Fibroblast of gingiva (primary cell): ENCODE measurements around the gene GRID2.

Source experiments
- DNase-seq: peaks from one replicate; pipeline ENCODE4 v3.0.0-alpha.2; 2011; ENCODE audit warnings: low read depth

The GRID2 gene

DNA sequence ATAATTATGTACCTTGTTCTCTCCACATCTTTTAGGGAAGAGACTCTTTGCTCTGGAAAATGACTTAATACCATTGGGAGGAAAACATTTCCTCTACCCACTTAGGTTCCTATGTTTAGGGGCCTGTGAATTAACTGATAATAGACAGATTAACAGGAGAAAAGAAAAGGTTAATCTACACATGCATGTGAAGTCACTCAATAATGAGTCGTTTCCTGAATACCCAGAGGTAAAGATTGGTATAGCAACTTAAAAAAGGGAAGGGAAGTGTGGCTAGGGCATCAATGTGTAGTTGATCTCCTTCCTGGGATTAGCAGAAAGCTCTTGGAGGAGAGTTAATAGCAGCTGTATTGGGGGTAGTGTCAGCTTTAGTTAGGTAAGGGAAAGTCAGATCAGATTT is 1105.3 kb downstream of the GRID2 start:
- DNase-seq, result no peak

DNA sequence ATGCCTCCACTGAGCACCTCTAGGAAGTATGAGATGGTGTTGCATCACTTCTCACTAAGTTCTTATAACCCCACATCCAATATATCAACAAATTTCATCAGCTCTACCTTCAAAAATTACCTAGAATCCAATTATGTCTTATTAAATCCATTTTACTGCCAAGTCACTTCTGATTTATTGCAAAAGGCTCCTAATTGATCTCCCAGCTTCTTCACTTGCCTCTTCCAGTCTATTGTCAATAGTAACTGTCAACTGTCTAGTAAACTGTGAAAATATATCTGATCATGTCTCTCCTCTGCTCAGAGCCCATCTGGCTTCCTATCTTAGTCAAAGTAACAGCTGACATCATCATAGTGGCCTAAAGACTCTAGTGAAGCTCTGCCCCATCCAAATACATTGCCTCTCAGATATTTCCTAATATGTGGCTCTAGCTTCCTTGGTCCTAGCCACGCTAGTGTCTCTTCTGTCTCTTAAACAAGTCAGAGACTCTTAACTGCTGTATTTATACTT is 1110.3 kb downstream of the GRID2 start:
- DNase-seq, result no peak

DNA sequence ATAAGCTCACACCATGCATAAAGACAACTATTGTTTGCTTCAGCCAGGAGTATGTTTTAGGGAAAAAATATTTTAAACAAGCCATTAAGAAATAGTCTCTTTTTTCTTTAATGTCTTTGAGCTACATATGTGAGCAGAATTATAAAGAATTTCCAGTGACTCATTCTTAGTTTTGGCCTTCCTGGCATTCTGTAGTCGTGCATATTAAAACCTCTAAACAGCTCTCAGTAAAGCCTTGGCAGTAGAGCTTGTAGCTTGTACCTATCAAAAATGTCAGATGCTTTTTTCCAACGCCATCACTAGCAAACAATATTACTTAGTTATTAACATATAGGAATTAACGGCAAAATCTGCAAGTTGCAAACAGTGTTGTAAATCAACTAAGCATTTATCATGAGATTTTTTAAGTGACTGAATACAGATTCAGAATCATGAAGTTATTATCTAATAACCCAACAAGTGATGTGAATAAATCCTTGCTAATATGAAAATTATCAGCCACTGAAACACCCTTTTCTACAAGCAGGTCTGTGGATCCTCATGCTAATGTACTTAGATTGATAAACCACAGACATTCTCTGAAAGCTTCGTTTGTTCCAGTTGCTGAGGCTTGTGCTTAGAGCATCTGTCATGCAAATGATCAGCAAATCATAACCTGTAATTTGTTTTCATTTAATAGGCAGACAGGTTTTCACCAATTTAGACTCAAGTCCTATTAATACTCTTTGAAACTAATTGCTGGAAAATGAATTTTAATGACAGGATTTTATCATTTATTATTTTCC is 1112.8 kb downstream of the GRID2 start:
- peak; percentile 4 for DNase-seq

DNA sequence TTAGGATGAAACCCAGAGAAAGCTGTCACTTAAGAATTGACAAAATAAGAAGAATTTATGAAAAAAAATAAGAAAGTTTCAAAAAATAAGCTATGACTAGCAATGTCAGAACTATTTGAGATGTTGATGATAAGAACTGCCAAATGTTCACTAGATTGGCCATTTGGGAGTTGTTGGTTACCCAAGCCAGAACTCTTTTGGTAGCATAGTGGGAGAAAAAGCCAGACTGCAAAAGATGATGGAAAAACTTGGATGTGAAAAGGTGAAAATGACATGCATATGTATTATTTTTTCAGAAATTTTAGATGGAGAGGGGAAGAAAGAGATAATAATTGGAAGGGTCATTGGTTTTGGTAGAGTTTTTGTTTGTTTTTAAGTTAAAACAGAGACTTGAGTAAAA is 1127.6 kb downstream of the GRID2 start:
- no peak for DNase-seq

DNA sequence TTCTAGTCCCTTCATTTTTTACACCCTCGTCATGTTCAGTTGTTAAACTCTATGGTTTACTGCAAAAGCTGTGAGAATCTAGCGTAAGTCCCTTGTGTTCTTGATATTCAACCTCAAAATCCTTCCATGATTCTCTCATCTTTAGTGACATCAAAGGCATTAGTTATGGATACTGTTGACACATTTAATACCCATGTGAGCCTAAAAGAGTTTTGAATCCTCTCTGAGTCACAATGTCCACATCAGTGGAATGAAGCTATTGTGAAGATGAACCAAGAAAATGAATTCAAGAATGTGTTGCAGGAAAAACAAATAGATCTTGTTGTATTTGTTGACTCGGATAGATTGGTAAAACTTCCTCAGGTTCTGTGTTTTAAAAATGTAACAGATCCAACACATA is 1130.1 kb downstream of the GRID2 start:
- no peak for DNase-seq

DNA sequence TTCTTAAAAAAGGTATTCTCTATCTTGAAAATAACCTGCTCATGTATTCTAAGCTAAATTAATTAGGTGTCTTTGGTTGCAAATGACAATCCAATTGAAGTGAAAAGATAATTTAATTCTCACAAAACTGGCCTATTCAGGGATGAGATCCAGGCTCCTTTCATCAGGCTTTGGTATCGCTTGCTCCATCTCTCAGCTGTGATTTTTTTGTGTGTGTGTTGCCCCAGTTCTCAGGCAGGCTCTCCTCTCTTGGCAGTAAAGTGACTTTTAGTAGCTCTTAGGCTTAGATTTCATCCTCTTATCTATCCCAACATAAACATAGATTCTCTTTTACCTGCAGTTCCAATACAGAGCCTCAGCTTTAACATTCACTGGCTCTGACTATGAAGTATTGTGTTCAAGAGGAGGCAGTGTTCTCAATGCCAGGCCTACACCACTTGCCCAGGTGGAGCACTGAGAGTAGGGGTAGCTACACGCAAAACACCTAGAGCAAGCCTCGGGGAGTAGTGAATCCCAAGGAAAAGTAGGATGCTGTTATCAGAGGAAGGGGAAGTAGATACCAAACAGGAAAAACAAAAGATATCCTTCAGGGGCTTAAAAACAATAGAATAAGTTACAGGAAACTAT is 1132.3 kb downstream of the GRID2 start:
- DNase-seq, result no peak

DNA sequence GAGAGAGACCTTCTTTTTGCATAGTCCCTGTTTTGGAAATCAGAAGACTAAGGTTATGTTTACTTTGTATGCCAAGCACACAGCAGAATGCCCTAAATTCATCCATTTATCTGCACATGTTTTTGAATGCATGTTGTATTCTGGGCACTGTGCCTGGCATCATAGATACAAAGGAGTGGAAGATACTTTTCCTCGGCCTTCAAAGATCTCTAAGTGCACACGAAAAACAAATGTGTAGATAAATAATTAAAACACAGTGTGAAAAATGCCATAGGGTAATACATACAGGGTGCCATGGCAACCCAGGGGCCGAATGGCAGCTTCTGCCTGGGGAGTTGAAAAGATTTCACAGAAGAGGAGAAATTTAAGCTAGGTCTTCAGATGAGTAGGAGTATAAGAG is 1134.2 kb downstream of the GRID2 start:
- DNase-seq, result no peak

DNA sequence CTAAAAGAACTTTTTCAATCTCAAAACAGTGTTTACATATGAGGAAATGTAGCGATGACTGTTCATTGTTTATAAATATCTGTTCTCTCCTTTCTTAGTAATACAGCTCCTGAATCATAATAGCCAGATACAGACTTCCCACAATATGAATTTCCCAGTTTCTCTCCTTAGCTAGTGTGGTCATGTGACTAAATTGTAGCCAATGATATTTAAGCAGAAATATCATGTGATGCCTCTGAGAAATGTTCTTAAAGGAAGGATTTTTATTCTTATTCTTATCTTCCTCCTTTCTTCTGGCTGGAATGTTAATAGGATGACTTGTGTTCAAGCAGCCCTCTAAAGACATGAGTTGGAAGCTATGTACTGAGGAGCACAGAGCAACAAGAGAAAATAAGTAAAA is 1141.1 kb downstream of the GRID2 start:
- DNase-seq, result no peak

DNA sequence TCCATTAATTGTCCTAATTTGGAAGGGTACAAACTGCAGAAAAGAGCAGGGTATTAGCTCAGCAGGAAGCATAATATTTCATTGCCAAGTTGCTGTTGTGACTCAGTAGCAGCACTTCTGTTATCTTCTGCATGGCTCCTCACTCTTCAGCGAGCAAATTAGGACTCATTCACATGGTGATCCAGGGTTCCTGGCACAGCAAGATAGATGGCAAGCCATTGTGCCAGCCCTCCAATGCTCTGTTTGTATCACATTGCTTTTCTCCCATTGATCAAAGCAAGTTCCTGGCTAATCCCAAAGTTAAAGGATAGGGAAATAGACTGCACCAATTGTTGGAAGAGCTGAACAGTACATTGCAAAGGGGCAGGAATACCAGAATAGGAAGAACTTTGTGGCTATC is 1142.3 kb downstream of the GRID2 start:
- DNase-seq, result no peak

DNA sequence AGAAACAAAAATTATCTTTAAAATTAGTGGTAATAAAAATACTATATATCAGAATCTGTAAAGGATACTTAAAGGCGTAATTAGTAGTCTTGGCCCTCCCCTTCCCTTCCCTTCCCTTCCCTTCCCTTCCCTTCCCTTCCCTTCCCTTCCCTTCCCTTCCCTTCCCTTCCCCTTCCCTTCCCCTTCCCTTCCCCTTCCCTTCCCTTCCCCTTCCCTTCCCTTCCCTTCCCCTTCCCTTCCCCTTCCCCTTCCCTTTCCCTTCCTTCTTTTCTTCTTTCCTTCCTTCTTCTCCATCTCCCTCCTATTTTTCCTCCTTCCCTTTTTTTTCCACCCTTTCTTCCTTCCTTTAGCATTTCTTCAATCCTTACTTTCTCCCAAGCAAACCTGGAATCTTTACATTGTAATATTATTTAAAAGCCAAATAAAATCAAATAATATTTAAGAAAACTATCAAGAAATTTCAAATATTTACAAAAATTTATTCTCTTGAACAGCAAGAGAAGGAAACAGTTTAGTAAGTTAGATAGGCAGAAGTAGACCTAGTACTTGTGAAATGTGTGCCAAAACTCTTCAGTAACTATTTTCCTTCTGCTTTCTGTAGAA is 1145.0 kb downstream of the GRID2 start:
- DNase-seq, result no peak

DNA sequence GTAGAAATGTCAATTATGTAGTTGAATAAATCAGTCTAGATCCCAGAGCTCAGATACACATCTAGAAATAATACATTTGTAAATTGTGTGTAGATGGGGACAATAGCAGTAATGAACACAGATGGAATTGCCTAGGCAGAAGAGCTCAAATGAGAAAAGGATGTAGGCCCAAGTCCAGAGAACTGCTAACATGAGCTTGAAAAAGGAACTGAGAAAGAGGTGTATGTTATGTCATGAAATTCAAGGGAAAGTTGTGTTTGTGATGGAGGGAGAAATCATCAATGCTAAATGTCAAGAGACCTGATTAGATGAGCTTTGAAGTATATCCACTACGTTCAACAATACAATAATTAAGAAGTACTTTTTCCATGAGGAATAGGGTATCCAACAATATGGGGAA is 1148.2 kb downstream of the GRID2 start:
- no peak for DNase-seq

DNA sequence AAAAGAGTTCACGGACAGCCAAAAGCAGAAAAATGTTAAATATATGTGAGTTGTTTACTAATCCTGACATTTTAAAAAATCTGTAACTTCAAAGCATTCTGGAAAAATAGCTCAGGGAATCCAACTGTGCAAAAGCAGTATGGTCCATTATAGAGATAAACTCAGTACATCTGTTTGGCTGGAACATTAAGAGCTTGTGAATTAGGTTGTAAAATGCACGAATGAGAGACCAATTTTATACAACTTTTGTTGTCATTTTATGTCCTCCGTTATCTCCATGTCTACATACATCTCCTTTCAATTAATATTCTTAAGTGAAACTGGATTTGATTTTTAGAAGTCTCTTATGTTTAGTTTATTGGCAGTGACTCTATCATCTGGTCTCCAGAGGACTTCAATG is 1157.8 kb downstream of the GRID2 start:
- no peak for DNase-seq

DNA sequence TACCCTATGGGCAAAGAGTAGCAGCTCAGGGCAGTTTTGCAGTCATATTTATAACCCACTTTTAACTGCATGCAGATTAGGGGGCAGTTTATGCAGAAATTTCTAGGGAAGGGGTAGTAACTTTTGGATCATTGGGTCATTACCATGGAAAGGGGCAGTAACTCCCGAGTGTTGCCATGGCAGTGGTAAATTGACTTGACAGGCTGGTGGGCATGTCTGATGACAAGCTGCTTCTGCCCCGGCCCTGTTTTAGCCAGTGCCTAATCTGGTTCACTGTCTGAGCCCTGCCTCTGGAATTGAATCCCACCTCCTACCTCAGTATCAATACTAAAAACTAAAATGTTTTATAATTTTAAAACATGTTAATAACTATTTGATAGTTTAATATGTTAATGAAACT is 1162.7 kb downstream of the GRID2 start:
- DNase-seq, result no peak

DNA sequence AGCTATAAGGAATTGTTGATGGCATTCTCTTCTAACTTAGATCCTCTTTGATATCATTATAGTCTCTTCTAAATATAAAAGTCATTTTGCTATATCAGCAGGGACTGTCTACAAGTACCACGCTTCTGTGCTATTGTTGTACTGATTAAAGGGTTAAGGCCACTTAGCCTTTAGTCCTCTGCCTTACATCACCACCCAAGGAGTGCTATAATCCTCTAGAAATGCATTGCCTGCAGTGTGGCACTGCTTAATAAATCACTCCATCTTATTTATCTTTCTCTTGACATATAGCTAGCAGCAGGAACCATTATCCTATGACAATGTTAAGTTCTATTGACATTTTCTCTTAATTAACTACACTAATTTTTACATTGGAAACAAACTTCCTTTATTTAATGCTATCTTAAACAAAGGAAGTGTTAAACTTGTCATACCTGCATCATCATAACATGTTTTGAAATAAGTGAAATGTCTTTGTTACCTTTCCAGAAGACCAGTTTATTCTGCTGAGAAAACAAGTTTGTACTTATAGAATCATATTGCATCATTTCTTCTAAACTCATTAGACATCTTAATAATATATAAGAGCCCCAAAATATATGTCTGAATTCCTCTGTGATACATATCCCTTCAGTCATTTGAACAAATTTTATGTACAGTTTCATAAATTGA is 1163.9 kb downstream of the GRID2 start:
- no peak for DNase-seq

DNA sequence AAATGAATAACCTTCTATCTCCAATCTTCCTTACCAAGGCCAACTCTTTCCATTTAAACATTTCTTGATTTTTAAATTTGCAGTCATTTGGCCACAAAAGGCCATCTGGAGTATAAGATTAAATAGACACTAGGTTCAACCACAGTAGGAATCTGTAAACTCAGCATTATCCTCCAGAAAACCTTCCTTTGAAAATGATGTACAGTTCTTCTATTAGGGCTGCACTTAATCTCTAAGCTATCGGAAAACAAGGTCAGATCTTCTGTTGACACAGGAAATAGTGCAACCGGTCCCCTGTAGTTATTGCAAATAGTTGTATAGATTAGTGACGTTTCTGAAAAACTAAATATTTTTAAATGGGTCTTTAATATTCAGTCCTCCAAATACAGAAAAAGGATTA is 1165.8 kb downstream of the GRID2 start:
- no peak for DNase-seq

DNA sequence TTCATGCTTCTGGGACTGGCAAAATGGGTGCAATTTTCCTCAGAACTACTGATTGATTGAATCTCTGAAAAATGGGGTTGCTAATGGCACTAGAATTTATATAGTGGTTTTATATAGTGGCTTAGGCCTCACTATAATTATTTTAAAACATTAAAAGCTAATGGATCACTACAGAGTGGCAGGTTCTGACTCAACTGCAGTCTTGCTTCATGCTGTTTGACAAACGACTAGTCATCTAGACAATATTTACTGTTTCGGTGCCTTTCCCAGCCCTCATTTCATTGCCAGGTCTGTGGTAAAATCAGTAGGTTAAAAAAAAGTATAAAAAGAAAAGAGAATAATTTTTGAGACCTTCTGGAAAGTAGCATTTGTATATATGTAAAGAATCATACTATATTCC is 1172.0 kb downstream of the GRID2 start:
- DNase-seq, result no peak

DNA sequence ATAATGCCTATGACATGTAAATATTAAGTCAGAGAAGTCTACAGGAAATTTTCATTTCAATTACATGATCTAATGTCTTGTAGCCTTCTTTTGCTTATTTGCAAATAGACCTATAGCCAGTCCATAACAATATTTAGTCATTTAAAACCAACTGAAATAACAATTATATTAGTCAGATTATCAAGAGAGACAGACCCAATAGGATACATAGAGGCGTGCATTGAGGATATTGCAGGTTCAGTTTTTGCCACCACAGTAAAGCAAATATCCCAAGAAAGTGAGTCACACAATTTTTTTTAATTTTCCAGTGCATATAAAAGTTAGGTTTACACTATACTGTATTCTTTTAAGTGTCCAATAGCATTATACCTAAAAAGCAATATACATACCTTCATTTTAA is 1175.0 kb downstream of the GRID2 start:
- DNase-seq, result no peak

DNA sequence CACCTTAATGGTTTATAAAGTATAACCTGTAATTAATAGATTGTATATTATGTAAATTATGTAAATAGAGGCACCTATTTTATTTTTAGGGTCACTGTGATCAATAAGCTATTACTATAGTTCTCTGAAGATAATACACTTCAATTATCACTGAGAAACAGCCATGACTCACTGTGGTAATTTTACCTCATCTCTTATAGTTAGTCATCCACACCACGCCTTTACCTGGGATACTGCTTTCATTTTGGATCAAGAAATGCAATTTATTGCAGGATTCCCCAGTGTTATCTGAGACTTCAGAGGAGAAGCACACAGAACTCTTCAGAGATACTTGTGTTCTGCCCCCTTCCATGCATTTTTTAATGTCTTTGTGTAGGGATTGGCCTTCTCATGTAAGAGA is 1176.7 kb downstream of the GRID2 start:
- DNase-seq, result no peak

DNA sequence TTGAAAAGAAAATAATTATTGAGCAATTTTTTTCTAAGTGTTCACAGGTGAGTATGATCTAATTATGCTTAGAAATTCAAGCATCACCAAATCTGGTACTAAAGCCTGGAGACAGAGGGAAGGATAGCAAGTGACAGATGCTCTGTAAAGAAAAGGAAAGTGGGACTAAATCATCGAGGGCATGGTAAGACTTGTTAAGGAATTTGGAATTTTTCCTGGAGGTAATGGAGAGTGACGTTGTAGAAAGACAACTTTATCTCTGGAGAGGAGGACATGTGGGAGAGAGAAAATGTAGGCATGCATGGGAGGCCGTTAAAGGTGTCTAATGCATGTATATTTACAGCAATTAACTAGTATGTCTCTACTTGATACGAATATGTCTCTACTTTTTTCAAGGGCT is 1191.6 kb downstream of the GRID2 start:
- no peak for DNase-seq

DNA sequence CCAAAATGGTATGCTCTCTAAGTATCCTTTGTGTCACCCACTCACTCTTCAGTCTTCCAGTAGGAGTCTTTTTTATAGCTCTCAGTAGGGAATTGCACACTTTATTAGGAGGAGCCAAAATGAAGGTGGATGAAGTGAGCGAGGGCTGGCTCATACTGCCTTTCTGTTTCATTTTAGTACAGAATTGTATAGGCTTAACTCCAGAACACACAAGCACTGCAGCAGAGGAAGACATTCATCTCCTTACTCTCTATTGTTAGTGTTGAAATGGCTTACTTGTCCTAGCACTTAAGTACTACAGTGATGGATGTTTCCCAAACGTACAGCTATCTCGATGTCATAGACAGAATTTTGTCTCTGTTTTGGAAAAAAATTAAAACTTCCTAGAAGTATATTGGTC is 1197.5 kb downstream of the GRID2 start:
- no peak for DNase-seq

DNA sequence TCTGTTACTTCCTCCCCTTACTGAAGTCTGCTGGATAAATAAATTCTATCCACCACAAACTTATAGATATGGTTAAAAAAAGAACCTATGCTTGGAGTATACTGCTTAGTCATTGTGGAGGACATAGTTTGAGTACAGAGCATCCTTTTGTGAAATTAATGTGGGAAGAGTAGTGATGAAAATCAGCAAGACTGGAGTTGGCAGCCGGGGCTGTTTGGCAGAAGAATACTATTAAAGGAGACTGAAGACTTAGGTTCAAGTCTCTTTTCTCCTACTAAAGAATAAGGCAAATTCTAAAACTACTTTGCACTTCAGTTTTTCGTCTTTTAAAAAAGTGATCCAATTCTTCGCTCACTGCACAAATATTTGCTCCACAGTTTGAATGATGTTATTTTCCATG is 1198.2 kb downstream of the GRID2 start:
- DNase-seq, result no peak

DNA sequence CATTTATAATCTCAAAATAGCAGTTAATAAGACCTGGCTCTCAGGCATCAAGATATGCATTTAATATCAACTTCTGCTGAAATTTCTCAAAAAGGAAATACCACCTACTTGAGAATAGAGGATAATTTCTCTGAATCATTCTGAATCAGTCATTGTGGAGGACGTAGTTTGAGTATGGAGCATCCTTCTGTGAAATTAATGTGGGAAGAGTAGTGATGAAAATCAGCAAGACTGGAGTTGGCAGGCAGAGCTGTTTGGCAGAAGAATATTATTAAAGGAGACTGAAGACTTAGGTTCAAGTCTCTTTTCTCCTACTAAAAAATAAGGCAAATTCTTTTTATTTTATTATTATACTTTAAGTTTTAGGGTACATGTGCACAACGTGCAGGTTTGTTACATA is 1199.2 kb downstream of the GRID2 start:
- no peak for DNase-seq

DNA sequence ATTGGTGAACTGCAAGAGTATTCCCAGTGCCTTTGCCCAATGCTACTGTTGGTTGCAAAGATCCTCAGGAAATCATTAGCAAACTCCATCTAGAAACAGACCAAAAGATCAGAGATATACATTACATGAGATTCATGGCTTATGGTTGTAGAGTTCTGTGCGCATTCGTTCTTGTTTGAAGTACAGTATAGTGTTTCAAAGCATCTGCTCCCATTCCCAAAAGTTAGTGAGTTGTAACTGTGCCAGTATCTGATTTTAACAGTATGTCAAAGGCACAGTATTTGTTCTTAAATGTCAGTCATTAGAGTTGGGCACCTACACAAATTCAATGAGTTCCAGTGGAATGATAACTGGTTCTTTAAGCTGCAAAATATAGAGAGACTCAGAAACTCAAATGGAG is 1210.1 kb downstream of the GRID2 start:
- DNase-seq, result no peak
